NCI-H1105 treated with DMSO at 0.1 percent for 48 hours (cell line): ENCODE results near the gene ACAP1.
A peak's percentile ranks its signal among the peaks of the same experiment; 100 is the strongest.

ENCODE experiments used
- DNase-seq: peaks from one replicate; lab custom pipeline; 2025; lab: John Stamatoyannopoulos, UW

Gene ACAP1

GRCh38 chr17:7389924-7390910 is 53.9 kb downstream of the ACAP1 start:
- DNase-seq: no peak

GRCh38 chr17:7391307-7391706 is 55.0 kb downstream of the ACAP1 start:
- no peak for DNase-seq

DNA sequence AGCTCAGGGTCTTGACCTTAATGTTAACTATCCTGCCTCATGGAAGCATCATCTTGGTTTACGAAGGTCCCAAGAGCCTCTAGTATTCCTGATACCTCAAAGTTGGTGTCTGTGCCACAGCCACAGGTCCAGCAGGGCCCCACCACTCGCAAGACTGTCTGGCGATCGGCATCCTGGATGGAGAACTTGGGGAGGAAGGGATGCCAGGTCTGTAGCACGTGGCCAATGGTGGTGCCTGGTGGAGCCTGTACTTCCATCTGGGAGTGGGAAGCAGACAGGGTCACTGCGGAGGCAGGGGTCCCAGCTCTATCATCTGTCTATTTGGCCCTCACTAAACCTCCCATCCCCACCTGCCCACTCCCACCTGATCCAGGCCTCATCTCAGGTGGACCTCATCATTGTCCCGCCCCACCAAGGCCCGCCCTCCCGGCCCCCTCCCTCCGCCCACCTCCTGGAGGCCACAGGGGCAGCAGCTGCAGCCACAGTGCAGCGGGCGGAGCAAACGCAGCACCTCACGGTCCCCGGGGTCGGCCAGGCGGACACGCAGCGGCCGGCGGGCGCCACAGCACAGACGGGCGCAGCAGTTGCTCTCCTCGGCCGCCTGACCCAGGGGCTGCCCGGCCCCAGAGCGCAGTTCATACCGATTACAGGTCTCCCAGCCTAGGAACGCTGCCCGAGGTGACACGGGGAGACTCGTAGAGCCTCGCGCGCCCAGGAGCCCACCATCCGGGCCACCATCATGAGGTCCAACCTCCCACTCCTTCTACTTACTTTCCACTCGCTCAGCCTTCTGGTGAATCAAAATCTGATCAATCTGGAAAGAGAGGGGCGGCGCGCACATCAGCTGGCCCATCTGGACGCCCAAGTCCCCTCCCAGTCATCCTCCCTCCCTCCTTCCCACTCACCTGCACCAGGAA is 56.6 kb downstream of the ACAP1 start:
- DNase-seq: no peak

DNA sequence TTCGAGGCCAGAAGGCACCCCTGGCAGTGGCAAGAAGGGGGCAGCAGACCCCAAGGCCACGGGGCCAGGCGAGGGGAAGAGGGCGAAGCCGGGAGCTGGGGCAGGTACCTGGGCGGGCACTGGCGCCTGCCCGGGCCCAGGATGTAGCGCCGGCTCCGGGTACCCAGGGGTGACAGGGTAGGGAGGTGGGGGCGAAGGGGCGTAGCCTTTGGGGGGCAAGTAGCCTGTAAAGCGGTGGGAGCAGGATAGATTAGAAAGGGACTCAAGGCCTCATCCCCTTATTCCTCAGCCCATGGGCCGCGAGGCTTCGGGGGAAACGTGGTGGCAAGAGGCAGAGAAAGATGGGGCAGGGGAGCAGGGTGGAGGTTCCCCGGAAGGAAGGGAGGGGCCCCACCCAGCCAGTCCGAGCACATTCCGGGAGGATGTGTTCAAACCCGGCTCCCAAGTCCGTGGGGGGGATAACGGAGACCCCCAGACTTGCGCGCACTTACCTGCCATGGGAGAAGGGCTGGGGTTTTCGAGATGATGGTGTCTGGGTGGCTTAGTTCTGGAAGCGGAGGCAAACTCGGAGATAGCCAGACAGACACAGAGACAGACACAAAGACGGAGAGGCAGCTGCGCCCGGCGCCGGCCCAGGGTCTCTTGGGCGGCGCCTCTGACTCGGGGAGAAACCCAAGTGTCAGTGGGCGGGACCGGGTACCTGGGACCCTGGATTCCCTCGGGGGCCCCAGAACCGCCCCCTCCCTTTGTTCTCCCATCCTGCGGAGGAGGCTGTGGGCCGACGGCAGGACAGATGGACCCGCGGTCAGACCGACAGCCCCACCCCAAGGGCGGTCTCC is 57.5 kb downstream of the ACAP1 start:
- peak; percentile 84 for DNase-seq

DNA sequence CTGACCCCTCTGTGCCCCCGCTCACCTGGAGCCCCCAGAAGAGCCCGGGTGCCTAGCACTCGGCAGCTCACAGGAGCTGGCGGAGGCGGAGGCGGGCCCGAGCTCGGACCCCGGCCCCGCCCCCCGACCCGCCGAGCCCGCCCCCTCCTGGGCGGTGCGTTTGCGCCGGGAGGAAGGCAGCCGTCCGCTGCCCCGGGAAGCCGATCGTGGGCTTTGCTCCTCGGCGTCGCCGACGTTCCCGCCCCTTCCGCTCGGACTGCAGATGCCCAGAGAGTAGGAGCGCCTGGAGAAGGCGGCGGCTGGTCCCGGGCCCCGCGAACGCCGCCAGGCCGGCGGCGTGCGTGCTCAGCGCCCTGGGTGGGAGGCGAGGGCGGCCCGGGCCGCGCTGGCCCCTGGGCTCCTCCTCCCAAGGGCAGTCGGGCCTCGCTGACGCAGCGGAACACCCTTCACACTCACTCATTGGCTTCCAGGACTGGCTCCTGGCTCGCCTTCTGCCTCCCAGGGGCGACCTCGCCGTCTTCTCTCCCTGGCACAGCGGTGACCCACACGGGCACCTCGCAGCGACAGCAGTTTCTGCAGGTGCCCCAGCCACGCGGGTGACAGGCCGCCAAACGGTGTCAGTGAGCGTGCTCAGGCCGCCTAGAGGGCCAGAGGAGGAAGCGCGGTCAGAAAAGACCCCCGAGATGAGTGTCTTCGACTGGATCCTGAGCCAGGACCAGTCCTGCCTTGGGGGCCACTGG is 58.3 kb downstream of the ACAP1 start, which contains the start of gene PLSCR3:
PLSCR3 (minus strand) TSS at position 74 of the 740 bp plus-strand sequence. CDS start 415 bp downstream, outside the sequence.
- peak; percentile 84 for DNase-seq

DNA sequence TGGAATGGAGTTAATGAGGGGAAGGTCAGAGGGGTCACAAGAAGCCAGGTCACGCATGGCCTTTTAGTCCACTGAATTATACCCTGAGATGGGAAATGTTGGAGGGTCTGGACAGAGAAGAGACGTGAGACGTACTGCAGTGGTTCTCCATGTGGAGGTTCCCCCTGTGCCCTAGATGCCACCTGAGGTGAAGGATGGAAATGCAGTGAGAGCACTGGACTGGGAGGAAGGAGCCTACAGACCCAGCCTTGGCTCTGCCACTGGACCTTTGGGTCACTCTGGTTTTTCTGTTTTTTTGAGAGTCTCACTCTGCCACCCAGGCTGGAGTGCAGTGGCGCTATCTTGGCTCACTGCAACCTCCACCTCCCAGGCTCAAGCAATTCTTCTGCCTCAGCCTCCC is 59.8 kb downstream of the ACAP1 start:
- DNase-seq: no peak

DNA sequence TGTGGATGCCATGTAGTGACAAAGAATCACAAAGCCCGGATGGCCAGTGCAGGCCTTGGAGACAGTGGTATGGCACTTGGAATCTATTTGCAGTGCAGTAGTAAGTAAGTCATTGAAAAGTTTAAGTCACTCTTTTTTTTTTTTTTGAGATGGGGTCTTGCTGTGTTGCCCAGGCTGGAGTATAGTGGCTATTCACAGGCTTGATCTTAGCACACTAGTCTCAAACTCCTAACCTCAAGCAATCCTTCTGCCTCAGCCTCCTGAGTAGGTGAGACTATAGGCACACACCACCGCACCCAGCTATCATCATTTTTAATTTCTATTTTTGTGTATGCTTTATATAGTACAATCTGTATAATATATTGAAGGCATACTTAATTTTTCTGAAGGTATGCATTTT is 62.3 kb downstream of the ACAP1 start:
- no peak for DNase-seq
